OCI-LY1 (cell line): ENCODE measurements around the gene GAB4.

Source experiments
- H2AFZ ChIP-seq: fragments of 200-600 bp; sonication (generic), shearing (Covaris generic); 2 replicates; pipeline ENCODE4 v1.6.0; 2014; ENCODE audit warnings: antibody characterized with exemption, mild to moderate bottlenecking, low read length
- H3F3A ChIP-seq: fragments of 200-600 bp; sonication (generic), shearing (Covaris generic); 2 replicates; pipeline ENCODE4 v1.6.0; 2014; ENCODE audit warnings: mild to moderate bottlenecking, antibody characterized with exemption, low read length, moderate library complexity; ENCODE audit not compliant: insufficient read depth
- H3K27ac ChIP-seq: fragments of 200-600 bp; sonication (generic); 2 replicates; pipeline ENCODE4 v1.5.1; 2014; ENCODE audit warnings: low read length, mixed run types, mild to moderate bottlenecking, low read depth; ENCODE audit not compliant: poor library complexity, severe bottlenecking
- H3K27me3 ChIP-seq: fragments of 200-600 bp; sonication (generic); 2 replicates; pipeline ENCODE4 v1.6.0; 2014; ENCODE audit warnings: antibody characterized with exemption, mild to moderate bottlenecking, low read length, moderate library complexity; ENCODE audit not compliant: insufficient read depth
- H3K36me3 ChIP-seq: fragments of 200-600 bp; sonication (generic); 2 replicates; pipeline ENCODE4 v1.6.1; 2014; ENCODE audit warnings: mild to moderate bottlenecking, antibody characterized with exemption, low read length, moderate library complexity, mixed read lengths; ENCODE audit not compliant: insufficient read depth
- H3K4me1 ChIP-seq: fragments of 200-600 bp; sonication (generic); 2 replicates; pipeline ENCODE4 v1.5.1; 2014; ENCODE audit warnings: mild to moderate bottlenecking, low read length, moderate library complexity; ENCODE audit not compliant: insufficient read depth, severe bottlenecking
- H3K4me2 ChIP-seq: fragments of 200-600 bp; sonication (generic), shearing (Covaris generic); 2 replicates; pipeline ENCODE4 v1.6.1; 2014; ENCODE audit warnings: low read length
- H3K4me3 ChIP-seq: fragments of 200-600 bp; sonication (generic); 2 replicates; pipeline ENCODE4 v1.5.1; 2014; ENCODE audit warnings: low read length, low read depth, mild to moderate bottlenecking, mixed read lengths; ENCODE audit not compliant: poor library complexity, severe bottlenecking
- H3K79me2 ChIP-seq: fragments of 200-600 bp; shearing (Covaris generic); 2 replicates; pipeline ENCODE4 v1.6.1; 2016; ENCODE audit warnings: mixed run types, low read length, mixed read lengths; ENCODE audit not compliant: insufficient read depth
- H3K9ac ChIP-seq: fragments of 200-600 bp; sonication (generic), shearing (Covaris generic); 2 replicates; pipeline ENCODE4 v1.6.1; 2014; ENCODE audit warnings: mild to moderate bottlenecking, low read length, mixed read lengths
- H3K9me2 ChIP-seq: fragments of 200-600 bp; sonication (generic), shearing (Covaris generic); 2 replicates; pipeline ENCODE4 v1.6.1; 2014; ENCODE audit warnings: low read depth, mild to moderate bottlenecking, low read length, mixed read lengths
- H3K9me3 ChIP-seq: fragments of 200-600 bp; shearing (Covaris generic); 2 replicates; pipeline ENCODE4 v1.6.1; 2014; ENCODE audit warnings: low read length, mixed read lengths
- H4K20me1 ChIP-seq: fragments of 200-600 bp; sonication (generic), shearing (Covaris generic); 2 replicates; pipeline ENCODE4 v1.6.0; 2016; ENCODE audit warnings: mild to moderate bottlenecking, low read length; ENCODE audit not compliant: insufficient read depth
- EZH2 ChIP-seq: fragments of 200-600 bp; sonication (generic), shearing (Covaris generic); IDR thresholded peaks from 2 replicates; pipeline ENCODE4 v1.8.0; 2017; ENCODE audit warnings: borderline replicate concordance, mixed run types, mild to moderate bottlenecking, antibody characterized with exemption, low read length, moderate library complexity, mixed read lengths
- TF ChIP-seq, protein P1 (sequence below): fragments of 200-600 bp; sonication (generic), shearing (Covaris generic); IDR thresholded peaks from 2 replicates; pipeline ENCODE4 v1.5.1; 2017; ENCODE audit warnings: mild to moderate bottlenecking, antibody characterized with exemption, low read length, moderate library complexity, mixed read lengths

GAB4 gene

DNA sequence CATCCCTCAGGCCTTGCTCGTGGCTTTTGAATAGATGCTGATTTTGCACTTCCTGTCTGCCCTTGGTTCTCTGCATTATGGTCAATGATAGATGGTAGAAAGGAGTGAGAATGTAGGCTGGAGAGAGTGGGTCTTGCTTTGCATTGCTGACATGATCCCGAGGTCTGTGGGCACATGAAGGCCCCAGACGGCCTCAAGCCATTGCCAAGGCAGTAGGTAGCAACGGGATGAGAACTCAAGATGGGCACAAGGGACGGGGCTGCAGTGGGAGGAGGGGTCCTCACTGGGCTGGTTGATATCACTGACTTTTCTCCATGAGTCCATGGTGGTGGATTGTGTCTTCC is 54.0 kb downstream of the GAB4 start:
- Histone ChIP-seq H3K9me2 (no peaks in the 10 kb centered on the region), H2AFZ (no peak overlapping the region), H4K20me1 (no peaks in the 10 kb centered on the region), H3K4me2 (no peak overlapping the region), H3K36me3 (no peaks in the 10 kb centered on the region), H3K9ac (no peak overlapping the region), H3K27me3 (no peaks in the 10 kb centered on the region), H3K27ac (no peak overlapping the region), H3K79me2 (no peaks in the 10 kb centered on the region), H3K4me1 (no peaks in the 10 kb centered on the region), H3K4me3 (no peak overlapping the region), H3K9me3 (no peaks in the 10 kb centered on the region), H3F3A (no peaks in the 10 kb centered on the region)
- TF ChIP-seq EZH2, result no peak
- TF ChIP-seq, protein P1, sequence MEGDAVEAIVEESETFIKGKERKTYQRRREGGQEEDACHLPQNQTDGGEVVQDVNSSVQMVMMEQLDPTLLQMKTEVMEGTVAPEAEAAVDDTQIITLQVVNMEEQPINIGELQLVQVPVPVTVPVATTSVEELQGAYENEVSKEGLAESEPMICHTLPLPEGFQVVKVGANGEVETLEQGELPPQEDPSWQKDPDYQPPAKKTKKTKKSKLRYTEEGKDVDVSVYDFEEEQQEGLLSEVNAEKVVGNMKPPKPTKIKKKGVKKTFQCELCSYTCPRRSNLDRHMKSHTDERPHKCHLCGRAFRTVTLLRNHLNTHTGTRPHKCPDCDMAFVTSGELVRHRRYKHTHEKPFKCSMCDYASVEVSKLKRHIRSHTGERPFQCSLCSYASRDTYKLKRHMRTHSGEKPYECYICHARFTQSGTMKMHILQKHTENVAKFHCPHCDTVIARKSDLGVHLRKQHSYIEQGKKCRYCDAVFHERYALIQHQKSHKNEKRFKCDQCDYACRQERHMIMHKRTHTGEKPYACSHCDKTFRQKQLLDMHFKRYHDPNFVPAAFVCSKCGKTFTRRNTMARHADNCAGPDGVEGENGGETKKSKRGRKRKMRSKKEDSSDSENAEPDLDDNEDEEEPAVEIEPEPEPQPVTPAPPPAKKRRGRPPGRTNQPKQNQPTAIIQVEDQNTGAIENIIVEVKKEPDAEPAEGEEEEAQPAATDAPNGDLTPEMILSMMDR, result no peak

DNA sequence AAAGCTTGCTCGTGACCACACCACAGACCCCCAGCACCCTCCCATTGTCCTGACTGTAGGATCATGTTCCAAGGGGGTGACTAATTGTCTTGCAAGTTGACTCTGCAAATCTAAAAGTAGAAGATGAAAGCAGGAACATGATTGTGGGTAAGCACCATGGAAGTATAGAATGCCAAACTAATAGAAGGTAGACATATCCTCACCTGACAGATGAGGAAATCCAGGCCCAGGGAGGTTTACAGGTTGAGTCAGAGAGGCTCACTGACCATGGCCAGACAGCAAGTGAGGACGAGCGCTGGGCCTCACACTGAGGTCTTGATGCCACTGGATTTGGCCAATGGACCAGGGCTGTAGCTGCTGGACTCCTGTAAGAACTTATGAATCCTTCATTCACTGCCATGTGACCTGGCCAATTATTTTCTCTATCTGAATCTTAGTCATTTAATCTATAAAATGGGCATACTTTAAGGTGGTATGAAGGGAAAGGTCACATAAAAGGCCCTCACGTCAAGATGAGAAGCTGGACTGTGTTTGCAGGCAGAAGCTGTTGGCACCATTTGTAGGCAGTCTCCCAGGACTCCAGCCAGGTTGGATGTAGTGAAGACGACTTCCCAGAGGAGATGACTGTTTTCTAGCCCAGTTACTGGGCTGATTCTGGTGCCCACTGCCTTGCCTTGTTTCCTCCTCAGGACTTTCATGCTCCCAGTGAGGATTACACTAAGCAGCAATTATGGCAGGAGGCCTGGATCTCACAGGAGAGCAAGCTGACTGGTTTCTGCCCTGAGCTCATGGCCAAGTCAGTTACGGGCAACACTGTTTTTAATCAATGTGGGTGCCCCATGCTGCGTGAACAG is 54.6 kb downstream of the GAB4 start:
- Histone ChIP-seq H3K36me3 (no peaks in the 10 kb centered on the region), H2AFZ (no peak overlapping the region), H3K9ac (no peak overlapping the region), H3K9me2 (no peaks in the 10 kb centered on the region), H3K27me3 (no peaks in the 10 kb centered on the region), H3K4me1 (no peaks in the 10 kb centered on the region), H3K4me2 (no peak overlapping the region), H4K20me1 (no peaks in the 10 kb centered on the region), H3K4me3 (no peak overlapping the region), H3F3A (no peaks in the 10 kb centered on the region), H3K27ac (no peak overlapping the region), H3K79me2 (no peaks in the 10 kb centered on the region), H3K9me3 (no peaks in the 10 kb centered on the region)
- TF ChIP-seq EZH2, result no peak
- TF ChIP-seq, protein P1, result no peak

DNA sequence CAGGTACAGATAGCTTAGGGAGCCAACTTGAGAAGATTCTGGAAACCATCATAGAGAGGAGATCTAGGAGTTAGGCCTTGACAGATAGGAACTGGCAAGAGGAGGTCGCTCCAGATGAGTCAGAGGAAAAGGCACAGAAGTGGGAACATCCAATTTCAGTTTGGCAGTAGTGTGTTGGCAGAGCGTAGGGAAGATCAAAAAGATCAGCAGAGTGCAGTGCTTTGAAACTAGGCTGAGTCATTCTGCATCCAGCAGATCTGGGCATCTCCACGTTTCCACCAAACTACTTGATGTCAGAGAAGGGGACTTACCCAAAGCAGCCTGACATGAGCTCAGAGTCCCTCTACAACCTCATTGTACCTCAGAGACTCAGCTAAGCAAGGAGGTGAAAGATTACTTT is 58.5 kb downstream of the GAB4 start:
- Histone ChIP-seq H3K79me2 (no peaks in the 10 kb centered on the region), H3K4me1 (no peaks in the 10 kb centered on the region), H3K9me2 (no peaks in the 10 kb centered on the region), H3K27ac (no peak overlapping the region), H3K9ac (no peak overlapping the region), H3K4me2 (no peak overlapping the region), H4K20me1 (no peaks in the 10 kb centered on the region), H3K27me3 (no peaks in the 10 kb centered on the region), H3K36me3 (no peaks in the 10 kb centered on the region), H2AFZ (no peak overlapping the region), H3F3A (no peaks in the 10 kb centered on the region), H3K9me3 (no peaks in the 10 kb centered on the region), H3K4me3 (no peak overlapping the region)
- TF ChIP-seq, protein P1, result no peak
- no peak for TF ChIP-seq EZH2
